Activated CD8-positive, alpha-beta T cell treated with anti-CD3 and anti-CD28 coated beads, Interleukin-2, amount 10 ng/mL, durations not matched to agents 7 days and 5 days (primary cell): ENCODE measurements around the gene TPD52L1. TPM values are rescaled to one million over a fixed set of nuclear protein-coding genes. Genes with fewer than 3 reads are reported as not detected.

Experiments used
- ATAC-seq: fragments of 150-1000 bp; cut with Tn5 transposase; one replicate; pipeline ENCODE4 v1.10.0; 2021; ENCODE audit warnings: moderate library complexity
- CTCF ChIA-PET: fragments of 350-600 bp; sonication (Branson Sonifier 250); formaldehyde crosslinking; loops from one replicate; lab custom pipeline; 2021; ENCODE audit warnings: antibody characterized with exemption; lab: Charles Lee
- POLR2A ChIA-PET: fragments of 350-600 bp; sonication (Branson Sonifier 250); formaldehyde crosslinking; loops from one replicate; lab custom pipeline; 2021; ENCODE audit warnings: antibody characterized with exemption; lab: Charles Lee
- DNase-seq: peaks from one replicate; pipeline ENCODE4 v3.0.0-alpha.2; 2020
- H3K27ac Mint-ChIP-seq: one replicate; pipeline ENCODE4 v1.8.0; 2021; ENCODE audit warnings: mild to moderate bottlenecking, mixed read lengths
- H3K27me3 Mint-ChIP-seq: one replicate; pipeline ENCODE4 v1.8.0; 2021; ENCODE audit warnings: low read depth, mixed read lengths
- H3K36me3 Mint-ChIP-seq: one replicate; pipeline ENCODE4 v1.8.0; 2021; ENCODE audit warnings: low read depth, mixed read lengths
- H3K4me1 Mint-ChIP-seq: one replicate; pipeline ENCODE4 v1.8.0; 2021; ENCODE audit warnings: low read depth, mixed read lengths
- H3K4me3 Mint-ChIP-seq: one replicate; pipeline ENCODE4 v1.8.0; 2021; ENCODE audit warnings: mild to moderate bottlenecking, mixed read lengths
- H3K9me3 Mint-ChIP-seq: one replicate; pipeline ENCODE4 v1.8.0; 2022; ENCODE audit warnings: mixed read lengths; ENCODE audit not compliant: insufficient read depth
- total RNA-seq, 2 experiments: library from RNA; stranded (reverse); gene quantifications; one replicate each; pipeline ENCODE4 v1.2.3, GENCODE V29; 2021

TPD52L1 gene
- total RNA-seq, 2 experiments from 2014 or later, result not detected

DNA sequence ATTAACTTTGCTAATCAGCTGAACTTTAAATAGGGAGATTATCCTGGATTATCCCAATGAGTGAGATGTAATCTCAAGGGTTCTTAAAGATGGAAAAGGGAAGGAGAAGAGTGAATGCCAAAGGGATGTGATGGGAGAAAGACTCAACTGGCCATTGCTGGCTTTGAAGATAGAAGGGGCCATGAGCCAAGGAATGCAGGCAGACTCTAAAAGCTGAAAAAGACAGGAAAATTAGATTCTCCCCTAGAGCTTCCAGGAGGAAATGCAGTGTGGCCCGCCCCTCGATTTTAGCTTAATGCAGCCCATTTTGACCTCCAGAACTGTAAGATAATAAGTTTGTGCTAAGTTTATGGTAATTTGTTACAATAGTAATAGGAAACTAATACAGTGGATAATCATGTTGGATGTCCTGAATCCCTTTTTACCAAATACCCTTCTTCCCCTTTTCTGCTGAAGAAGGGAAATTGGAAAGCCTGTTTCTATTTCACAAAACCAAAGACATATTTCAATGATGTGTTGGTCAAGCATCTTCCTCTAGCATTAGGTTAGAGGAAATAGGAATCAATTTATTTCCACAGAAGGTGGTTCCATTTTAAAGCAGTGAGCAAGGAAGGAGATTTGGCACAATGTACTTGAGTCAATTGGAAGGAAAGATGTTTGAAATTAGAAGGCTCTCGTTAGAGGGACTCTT is 151.5 kb downstream of the TPD52L1 start:
- Mint-ChIP-seq H3K4me1 (peaks cover 43% of the 10 kb centered on the region), H3K4me3 (no peak overlapping the region), H3K27ac (no peak overlapping the region), H3K36me3 (peaks cover 6% of the 10 kb centered on the region), H3K27me3 (peaks cover 32% of the 10 kb centered on the region), H3K9me3 (no peaks in the 10 kb centered on the region)
- ChIA-PET POLR2A (no interaction called here), CTCF (interaction anchor here (0.7 to 1.3 kb wide), 3 partner anchors 450 to 476 kb away, joined by 3 read pairs; no protein-coding TSS in a partner anchor)
- DNase-seq (no peak), ATAC-seq (no peak)

DNA sequence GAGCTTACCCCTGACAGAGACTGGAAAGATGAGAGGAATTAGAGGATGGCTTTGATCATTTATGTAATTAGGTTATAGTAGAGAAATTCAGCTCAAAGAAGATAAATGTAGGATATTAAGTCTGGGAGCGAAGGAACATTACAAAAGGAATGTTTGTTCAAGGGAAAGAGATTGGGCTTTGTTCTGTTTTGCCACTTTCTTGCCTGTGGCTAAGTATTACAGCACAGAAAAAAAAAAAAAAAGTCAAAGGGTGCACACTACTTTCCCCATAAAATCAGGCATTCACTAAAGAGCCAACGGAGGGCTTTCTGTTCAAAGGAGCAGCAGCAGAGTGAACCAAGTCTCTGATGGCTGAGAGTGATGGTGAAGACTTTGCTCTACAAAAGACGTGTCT is 153.2 kb downstream of the TPD52L1 start:
- Mint-ChIP-seq H3K36me3 (no peaks in the 10 kb centered on the region), H3K27me3 (peaks cover 35% of the 10 kb centered on the region), H3K9me3 (no peaks in the 10 kb centered on the region), H3K4me3 (no peak overlapping the region), H3K4me1 (peaks cover 31% of the 10 kb centered on the region), H3K27ac (no peak overlapping the region)
- ChIA-PET POLR2A (no interaction called here), CTCF (interaction anchor here (1.2 kb wide), 1 partner anchor 445 kb away, joined by 3 read pairs; no protein-coding TSS in a partner anchor)
- DNase-seq (no peak), ATAC-seq (no peak)

- Mint-ChIP-seq H3K4me1 (peaks cover 29% of the 10 kb centered on the region), H3K36me3 (no peaks in the 10 kb centered on the region), H3K27ac (no peak overlapping the region), H3K27me3 (peaks cover 37% of the 10 kb centered on the region), H3K9me3 (no peaks in the 10 kb centered on the region), H3K4me3 (no peak overlapping the region)
- no peak for ATAC-seq
- POLR2A ChIA-PET, result no interaction called here
- CTCF ChIA-PET, result interaction anchor here (1.2 to 2.2 kb wide), 2 partner anchors 444 to 446 kb away, joined by 3 to 10 read pairs; no protein-coding TSS in a partner anchor
- no peak for DNase-seq
Measured at GRCh38 chr6:125307150-125307838, 153.7 kb downstream of the TPD52L1 start.

- ChIA-PET CTCF (interaction anchor here (1.3 to 2.2 kb wide), 2 partner anchors 115 to 446 kb away, joined by 3 to 10 read pairs; no protein-coding TSS in a partner anchor), POLR2A (no interaction called here)
- Mint-ChIP-seq H3K4me3 (no peak overlapping the region), H3K4me1 (peaks cover 21% of the 10 kb centered on the region), H3K27ac (no peak overlapping the region), H3K36me3 (no peaks in the 10 kb centered on the region), H3K9me3 (no peaks in the 10 kb centered on the region), H3K27me3 (peaks cover 41% of the 10 kb centered on the region)
- ATAC-seq (no peak), DNase-seq (no peak)
Measured at GRCh38 chr6:125307964-125308615, 154.5 kb downstream of the TPD52L1 start.

DNA sequence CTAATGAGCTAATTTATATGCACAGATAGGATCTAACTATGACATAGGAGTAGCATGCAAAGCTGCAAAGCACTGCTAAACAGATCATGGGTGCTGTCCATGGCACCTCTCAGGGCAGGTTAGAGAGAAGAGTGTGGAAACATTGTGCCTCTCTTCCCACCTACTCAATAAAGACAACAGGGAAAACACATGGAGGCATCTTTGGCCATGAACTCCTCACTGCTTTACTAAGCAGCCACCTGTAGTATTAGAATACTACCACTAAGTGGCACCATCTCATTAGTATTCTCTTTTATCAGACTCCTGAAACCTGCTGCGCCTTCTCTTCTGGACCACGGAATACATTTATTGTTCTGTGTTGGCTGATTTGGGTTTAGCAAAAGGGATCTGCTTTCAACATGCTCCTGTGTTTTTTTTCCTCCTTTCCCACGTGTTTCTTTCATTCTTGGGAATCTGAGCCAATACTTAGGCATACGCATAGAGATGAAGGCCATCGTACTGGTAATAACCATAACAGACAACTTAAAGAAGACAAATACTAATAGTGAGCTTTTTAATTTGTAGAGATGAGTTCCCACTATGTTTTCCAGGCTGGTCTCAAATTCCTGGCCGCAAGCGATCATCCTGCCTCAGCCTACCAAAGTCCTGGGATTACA is 157.5 kb downstream of the TPD52L1 start:
- no peaks in the 10 kb centered on the region for H3K9me3 Mint-ChIP-seq
- DNase-seq (peak; percentile 31), ATAC-seq (peak; percentile 80)
- H3K27me3 Mint-ChIP-seq, result peaks cover 26% of the 10 kb centered on the region
- H3K4me1 Mint-ChIP-seq, result peaks cover 15% of the 10 kb centered on the region
- POLR2A ChIA-PET, result no interaction called here
- no peaks in the 10 kb centered on the region for H3K36me3 Mint-ChIP-seq
- CTCF ChIA-PET, result interaction anchor here (0.6 to 5.0 kb wide), 16 partner anchors 10 to 663 kb away, joined by 3 to 60 read pairs (median 4); partner anchors contain the start of genes HDDC2, HEY2 and HINT3
- H3K4me3 Mint-ChIP-seq, result no peak overlapping the region
- no peak overlapping the region for H3K27ac Mint-ChIP-seq

DNA sequence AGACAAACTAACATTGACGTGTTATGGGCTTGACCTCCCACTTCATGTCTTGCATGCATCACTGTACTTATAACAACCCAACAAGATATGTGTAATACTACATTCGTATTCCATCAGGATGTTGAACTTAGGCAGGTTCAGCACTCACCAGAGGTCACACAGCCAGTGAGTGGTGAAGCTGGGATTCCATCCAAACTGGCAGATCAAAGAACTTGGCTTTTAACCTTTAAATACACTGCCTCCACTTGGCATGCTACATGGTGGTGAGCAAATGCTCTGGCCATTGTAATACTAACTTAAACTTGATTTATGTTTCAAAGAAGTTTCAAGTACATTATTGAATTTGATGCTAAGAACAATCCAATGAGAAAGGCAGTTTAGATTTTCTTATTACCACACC is 158.9 kb downstream of the TPD52L1 start:
- Mint-ChIP-seq H3K4me3 (no peak overlapping the region), H3K36me3 (no peaks in the 10 kb centered on the region), H3K27ac (no peak overlapping the region), H3K4me1 (peaks cover 14% of the 10 kb centered on the region), H3K27me3 (peaks cover 21% of the 10 kb centered on the region), H3K9me3 (no peaks in the 10 kb centered on the region)
- ChIA-PET POLR2A (no interaction called here), CTCF (interaction anchor here (0.7 to 5.0 kb wide), 10 partner anchors 11 to 662 kb away, joined by 3 to 60 read pairs (median 14); partner anchors contain the start of genes HDDC2 and HEY2)
- ATAC-seq (no peak), DNase-seq (no peak)

DNA sequence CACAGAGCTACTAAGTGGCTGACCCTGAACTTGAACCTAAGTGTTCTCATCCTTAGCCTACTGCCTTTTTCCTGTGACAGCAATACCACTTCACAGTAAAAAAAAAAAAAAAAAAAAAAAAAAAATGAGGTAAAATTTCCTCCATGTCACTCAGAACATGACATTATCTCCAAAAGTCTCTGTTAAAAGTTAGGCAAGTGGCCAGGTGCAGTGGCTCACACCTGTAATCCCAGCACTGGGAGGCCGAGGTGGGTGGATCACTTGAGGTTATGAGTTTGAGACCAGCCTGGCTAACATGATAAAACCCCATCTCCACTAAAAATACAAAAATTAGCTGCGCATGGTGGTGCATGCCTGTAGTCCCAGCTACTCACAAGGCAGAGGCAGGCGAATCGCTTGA is 159.4 kb downstream of the TPD52L1 start:
- no peak overlapping the region for H3K4me3 Mint-ChIP-seq
- peaks cover 10% of the 10 kb centered on the region for H3K4me1 Mint-ChIP-seq
- no peaks in the 10 kb centered on the region for H3K36me3 Mint-ChIP-seq
- ChIA-PET POLR2A (no interaction called here), CTCF (interaction anchor here (0.9 to 5.0 kb wide), 9 partner anchors 10 to 673 kb away, joined by 3 to 60 read pairs (median 16); partner anchors contain the start of genes HDDC2, HEY2 and TRMT11)
- ATAC-seq (no peak), DNase-seq (no peak)
- peaks cover 20% of the 10 kb centered on the region for H3K27me3 Mint-ChIP-seq
- H3K27ac Mint-ChIP-seq, result no peak overlapping the region
- H3K9me3 Mint-ChIP-seq, result no peaks in the 10 kb centered on the region

Other genes with a start within 250 kb of the TPD52L1 start
- under 1 TPM in 1 of 2 experiments, not detected in 1; 0.52 TPM for gene RNF217, start 191.3 kb upstream of the TPD52L1 start, total RNA-seq
- 10 to 100 TPM; 61.7 to 69.8 TPM for gene HDDC2, start 148.2 kb downstream of the TPD52L1 start, total RNA-seq